HG02870 (cell line): ENCODE measurements around the gene SOX5.
A peak's percentile ranks its signal among the peaks of the same experiment; 100 is the strongest.

Experiments
- ATAC-seq: cut with Tn5 transposase; IDR thresholded peaks from one replicate; pipeline ENCODE4 v1.9.1; 2021; ENCODE audit warnings: mild to moderate bottlenecking, moderate library complexity; ENCODE audit not compliant: unreplicated experiment

SOX5 gene

DNA sequence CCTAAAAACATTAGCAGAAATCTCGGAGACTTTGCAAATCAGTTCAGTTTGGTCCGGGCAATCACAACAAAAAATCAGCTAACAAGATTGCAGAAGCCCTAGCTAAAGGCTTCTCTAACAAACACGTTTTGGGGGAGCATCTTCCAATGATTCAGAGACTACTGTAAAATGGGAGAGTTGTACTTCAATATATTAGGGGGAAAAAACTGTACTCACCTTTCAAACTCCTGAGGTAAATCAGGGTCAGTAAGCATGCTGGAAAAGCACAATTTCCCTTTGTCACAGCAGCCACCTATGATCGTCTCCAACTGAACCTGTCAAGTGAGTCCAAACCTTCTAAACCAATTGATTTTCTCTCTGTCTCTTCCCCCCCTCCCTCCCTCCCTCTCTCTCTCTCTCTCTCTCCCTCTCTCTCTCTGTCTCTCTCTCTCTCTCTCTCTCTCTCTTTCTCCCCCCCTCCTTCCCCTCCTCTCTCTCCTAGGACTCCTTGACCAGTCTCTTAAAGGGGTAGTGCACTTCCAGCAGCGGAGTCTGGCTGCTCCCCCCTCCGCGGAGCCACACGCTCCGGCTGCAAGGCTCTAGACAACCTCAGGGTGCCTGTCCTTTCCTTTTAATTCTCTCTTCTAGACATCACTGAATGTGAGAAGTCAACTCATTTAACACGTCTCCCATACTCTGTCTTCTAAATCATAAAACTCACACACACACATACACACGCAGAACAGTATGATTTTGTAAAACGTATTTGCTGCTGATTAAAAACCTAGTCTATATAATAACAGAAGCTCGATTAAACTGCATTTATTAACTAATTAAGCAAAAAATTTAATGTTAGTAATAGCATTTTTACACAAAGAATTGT lies at the start of gene SOX5:
SOX5 (minus strand) TSS at position 323 of the 862 bp plus-strand sequence; CDS start at position 254, 69 bp downstream.
- no peak for ATAC-seq

DNA sequence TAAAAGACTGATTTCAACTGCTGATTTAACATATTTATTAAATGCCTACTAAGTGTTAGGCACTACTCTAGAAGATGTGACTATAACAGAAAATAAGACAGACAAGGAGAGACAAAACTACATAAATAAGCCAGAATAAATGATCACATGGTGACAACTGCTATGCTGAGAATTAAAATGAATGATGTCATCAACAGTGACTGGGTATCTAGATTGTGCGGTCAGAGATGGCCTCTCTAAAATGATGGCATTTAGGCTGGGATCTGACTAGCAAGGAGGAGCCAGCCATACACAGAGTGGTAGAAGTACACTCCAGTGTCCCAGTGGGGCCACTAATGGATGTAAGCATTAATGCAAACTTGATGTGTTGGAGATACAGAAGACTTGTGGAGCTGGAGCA lies 37.6 kb upstream of the SOX5 start:
- no peak for ATAC-seq

DNA sequence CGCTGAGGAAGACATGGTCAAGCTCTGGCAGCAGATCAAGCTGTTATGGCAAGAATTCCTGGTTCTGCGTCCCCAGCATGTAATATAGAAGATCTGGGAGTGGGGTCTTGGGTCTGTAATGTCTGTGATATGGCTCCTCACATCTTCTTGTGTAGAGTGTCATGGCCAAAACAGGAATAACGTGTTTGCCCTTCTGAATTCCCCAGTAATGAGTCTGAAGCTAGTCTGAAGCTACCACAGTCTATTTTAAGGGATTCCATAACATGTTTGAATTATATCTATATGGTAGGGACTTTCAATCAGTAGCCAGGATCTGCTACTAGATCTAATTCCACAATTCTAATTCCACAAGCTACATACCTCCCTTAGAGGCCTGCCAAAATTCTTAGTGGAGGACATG lies 31.4 kb upstream of the SOX5 start:
- ATAC-seq: no peak

DNA sequence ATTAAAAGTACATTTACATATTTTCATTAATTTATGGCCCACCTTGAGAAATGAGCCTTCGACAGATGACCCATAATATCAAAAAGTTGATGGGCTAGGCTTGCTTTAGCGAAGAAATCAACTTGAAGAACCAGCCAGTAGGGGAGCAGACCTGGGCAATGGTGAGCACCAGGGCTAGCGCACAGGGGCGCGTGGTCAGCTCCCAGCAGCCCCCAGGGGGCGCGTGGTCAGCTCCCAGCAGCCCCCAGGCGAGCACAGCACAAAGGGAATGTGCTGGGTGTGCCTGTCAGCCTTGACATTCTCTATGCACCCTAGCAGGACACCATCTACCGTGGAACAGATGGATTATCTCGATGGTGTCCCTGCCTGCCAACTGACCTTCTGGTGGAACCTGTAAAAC lies 15.3 kb upstream of the SOX5 start:
- ATAC-seq: no peak

DNA sequence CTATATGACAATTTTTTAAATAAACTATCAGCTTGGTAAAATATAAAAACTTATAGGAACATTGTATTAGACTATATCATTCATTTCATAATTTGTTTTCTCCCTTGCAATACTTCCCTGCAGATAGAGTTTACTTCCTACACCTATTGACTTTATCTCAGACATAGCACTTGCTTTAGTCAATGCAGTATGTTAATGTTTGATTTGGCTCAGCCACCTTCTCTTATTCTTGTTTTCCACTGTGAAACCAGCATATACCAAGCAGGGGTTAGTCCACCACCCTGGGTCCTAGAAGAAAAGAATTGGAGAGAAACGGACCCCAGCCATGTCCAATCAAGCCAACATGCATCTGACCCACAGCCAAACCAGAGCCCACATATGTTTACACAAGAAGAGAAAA lies 10.4 kb upstream of the SOX5 start:
- no peak for ATAC-seq

DNA sequence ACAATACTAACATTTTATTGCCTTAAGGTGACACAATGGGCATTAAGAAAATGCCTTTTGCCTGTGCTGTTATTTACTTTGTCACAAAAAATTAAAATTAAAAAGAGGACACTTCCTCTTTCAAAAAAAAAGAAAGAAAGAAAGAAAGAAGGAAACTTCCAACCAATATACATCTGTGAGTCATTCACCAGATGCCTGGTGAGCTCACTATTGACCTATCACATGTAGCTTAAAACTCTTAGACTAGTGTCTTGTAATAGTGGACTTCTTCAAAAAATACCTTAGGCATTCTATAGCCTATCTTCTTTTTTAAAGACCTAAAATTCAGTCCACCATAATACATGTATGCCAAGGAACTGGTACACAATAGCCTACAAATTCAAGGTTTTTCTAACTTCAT lies 4.9 kb upstream of the SOX5 start:
- no peak for ATAC-seq

DNA sequence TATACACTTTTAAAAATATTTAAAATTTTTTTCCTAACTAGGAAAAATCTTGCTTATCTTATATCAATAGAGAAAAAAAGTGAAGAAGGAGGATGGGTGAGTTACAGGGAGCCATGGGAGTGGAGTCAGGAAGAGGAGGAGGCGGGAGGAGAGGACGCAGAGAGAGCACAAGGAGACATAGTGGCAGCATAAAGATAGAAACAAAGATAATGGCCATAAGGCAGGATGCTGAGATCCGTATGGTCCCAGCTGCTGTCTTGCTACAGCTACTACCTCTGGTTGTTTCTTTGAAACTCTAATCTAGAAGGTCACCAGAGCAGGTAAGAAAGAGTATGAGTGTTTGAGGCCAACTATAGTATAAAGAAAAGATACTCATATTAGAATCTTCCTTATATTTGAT lies 2.6 kb upstream of the SOX5 start:
- no peak for ATAC-seq

DNA sequence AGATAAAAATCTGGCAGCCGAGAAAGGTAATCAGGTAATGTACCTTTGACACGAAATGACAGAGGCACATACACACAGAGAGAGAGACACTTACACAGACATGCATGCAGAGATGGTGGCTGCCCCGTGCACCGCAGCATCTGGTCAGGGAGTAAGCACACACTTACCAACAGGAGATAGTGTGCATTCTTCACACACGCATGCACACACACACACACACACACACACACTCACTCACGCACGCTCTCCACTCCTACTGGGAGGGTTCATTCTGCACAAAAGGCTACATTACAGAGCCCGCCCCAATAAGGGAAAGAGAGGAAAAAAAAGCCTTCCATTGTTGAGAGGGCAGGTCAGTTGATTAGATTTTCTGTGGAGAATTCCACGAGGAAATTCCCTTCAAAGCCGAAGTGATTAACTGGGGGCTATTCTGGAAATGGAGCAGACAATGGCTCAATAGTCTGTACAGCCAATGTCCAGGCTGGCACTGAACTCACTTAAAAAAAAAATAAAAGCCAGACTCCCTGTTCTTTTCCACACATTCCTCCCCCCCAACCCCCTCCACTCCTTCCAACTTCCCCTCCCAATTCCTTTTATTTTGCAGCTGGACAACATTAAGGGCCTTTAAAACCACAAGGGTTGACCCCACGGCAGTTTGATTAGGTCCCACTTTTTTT lies 1.4 kb upstream of the SOX5 start:
- no peak for ATAC-seq

DNA sequence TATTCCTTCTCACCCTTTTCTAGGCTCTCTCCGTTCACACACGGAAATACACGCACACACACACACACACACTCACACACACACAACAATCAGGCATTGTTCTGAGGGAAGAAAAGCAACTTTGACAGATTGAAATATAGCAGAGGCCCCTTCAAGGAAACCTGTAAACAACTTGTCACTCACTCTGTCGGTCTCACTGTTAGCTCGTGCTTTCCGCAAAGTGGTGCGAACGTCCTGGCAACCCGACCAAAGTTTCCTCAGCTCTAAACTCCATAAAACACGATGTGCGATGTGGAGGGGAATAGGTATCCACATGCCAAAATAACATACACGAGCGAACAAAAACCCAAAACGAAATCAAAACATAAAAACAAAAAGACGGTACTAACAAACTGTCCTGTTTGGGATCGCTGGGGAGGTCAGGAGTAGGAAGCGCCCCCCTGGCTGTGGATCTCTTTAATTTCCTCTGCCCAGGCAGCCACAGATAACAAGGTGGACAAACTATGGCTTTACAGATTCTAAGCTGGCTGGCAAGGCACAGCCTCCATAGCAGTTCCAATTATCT lies 822 bp upstream of the SOX5 start:
- ATAC-seq: no peak

DNA sequence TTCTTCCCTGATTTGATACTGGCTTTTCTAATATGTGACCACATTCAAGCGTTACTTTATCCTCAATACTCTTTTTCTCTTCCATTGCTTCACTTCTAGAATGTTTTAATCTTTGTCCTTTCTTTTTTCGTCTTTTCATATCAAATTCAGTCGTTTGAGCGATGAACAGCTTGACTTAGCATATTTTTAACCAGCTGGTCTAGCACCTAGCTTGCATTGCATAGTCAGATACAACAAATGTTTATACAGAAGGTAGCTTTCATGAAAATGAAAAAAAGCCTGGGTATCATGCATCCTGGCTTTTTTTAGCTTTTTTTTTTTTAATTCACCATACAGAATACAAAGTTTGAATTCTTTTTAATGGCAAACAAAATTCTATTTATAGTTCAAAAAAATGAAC lies 1.2 kb downstream of the SOX5 start:
- no peak for ATAC-seq

DNA sequence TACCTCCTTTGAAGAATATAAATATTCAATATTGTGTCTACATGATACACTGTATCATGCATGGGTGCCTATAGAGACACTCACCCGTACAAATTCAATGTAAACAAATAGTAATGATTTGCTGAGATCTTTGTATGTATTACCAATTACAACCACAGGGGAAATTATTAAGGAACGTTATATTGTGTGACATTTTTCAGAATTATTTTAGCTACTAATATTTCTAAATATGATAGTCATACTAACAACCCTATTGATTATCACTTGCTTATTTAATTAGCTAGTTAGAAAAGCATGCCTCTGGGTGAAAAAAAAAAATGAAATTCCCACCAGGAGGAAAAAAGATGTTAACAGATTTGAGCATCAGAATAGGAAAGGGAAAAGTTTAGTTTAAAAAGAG lies 2.1 kb downstream of the SOX5 start:
- no peak for ATAC-seq

DNA sequence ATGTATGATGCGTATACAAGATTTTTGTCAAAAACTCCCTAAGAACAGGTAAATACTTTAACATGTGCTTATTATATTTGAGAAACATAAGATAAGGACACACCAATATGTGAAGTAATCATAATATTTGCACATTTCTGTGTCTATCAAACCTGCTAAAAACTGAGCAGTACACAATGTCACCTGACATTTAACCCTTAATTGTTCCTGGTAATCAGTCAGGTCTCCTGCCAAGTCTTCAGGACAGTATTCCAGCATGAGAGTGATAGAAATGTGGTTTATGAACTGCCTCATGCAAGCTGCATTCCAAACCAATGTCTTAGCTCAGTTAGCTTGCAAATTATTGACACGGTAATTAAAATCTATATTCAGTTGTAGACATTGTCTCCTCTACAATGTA lies 4.2 kb downstream of the SOX5 start:
- no peak for ATAC-seq

DNA sequence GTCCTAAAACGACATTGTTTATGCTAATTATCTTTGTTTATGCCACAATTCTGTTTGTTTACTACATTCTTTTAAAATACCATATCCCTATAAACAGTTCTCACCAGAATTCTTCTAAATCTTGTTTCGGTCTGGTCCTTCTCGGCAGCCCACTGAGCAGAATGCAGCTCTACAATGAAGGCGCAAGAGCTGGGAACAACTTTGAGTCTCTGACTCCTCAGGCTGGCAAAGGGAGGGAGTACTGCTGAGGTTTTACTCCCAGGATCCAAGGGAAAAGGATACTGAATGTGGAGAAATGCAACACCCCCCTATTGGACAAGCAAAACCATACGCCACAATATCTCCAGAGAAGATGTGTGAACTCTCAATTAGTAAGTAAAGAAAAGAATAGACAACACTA lies 5.4 kb downstream of the SOX5 start:
- ATAC-seq: no peak

DNA sequence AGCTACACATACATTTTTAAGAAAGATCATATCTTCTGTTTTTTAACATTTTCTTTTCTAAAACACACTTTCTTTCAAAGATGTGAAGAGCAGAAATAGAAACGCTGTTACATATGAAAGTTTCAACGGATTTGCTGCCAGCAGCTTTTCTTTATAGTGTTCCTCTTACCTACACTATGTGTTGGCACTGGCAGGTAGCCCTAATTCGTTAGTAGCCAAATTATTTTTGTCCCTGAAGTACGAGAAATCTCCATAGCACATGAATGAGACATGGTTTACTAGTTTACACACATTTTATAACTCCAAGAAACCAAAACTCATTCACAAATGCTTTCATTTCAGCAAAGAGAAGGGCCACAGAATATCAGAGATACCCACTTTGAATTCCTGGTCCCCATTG lies 6.6 kb downstream of the SOX5 start:
- no peak for ATAC-seq

DNA sequence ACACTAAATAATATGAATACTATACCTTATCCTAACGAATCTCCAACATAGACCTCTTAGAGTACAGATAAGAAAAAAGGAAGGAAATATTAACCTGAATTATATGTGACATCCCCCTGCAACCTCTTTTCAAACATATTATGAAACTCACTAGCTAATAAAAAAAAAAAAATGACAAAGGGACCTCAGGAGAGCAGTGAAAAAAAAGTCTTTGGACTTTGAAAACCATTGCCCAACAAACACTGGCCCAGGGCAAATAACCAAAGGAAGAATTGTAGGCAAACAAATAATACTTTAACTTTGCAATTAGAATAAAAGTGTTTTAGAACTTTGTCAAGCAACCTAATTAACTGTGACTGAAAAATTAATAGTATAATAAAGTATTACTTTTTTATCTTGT lies 7.7 kb downstream of the SOX5 start:
- no peak for ATAC-seq

DNA sequence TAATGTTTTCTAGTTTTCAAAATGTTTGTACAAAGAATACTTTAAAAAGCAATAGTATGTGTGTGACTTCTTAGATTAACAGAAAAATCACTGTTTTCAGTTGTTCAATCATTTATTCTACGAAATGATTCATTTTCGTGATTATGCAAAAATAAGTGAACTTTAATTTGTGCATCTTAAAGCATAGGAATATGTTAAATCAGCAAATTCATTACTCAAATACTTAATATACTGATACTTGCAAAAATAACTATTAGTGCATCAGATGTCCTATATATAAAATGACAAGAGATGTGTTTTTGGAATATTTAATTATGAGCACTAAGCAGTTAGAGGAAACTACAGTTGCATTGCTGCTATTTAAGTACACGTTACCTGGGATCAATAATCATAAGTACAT lies 11.0 kb downstream of the SOX5 start:
- ATAC-seq: no peak

DNA sequence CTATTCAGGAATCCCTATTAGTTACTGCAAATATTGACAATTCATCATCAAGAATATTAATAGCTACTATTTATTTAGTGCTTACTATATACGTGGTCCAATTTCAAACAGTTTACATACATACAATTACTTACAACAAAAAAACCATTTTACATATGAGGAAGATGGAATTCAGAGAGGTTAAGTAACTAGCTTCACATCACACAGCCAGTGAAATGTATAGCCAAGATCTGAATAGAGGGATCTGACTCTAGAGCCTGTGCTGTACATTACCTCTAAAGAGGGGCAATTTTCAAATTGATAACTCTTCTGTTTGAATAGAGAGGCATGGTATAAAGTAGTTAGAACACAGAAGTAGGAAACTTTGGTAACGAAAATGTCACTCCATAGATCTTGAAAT lies 18.3 kb downstream of the SOX5 start:
- ATAC-seq: no peak

DNA sequence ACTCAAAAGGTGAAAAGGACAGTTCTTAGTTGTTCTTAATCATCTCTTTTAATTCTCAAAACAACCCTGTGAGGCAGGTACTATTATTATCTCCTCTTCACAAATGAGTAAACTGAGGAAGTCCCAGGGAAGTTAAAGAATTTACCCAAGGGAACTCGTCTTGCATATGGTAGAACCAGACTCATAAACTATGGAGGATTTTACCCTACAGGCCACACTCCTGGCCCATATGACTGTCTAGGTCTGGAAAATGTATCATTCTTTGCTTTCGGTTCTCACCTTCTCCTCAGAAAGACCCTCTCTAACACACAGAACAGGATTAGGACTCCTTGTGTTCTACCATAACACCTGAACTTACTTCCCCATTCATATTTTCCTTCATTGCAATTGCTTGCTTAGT lies 18.9 kb downstream of the SOX5 start:
- peak; percentile 56 for ATAC-seq

DNA sequence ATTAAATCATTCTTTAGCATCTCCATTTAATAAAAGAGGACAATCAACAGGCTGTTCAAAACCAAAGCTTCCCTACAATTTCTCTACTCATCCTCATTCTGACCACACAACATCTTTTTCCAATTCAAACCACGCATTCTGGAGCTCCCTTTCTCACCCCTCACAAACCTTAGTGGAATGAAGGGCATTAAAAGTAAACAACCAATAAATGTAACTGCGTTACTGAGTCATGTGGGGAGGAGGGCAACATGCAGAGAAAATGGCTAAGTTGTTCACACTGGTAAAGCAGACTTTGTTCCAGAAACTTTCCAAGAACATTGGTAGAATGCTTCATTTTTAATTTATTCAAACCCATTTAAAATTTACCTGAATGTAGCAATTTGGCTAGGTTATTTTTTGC lies 19.6 kb downstream of the SOX5 start:
- ATAC-seq: no peak

DNA sequence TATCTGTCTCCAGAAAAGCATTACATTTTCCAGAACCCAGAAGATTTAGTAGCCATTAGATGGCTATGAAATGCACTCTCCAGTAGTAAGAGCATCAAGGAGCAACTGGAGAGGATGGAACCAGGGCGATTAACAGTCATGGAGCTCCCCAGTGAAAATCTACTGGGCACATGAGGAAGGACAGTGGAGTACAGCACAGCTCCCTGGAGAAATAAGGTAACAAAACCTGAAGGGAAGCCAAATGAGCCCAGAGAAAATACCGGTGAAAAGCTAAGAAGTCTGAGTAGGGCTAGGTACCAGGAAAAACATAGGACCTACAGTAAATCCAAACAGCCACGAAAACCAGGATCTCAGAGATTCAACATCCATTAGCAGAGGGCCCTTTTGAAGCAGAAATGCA lies 21.6 kb downstream of the SOX5 start:
- no peak for ATAC-seq

DNA sequence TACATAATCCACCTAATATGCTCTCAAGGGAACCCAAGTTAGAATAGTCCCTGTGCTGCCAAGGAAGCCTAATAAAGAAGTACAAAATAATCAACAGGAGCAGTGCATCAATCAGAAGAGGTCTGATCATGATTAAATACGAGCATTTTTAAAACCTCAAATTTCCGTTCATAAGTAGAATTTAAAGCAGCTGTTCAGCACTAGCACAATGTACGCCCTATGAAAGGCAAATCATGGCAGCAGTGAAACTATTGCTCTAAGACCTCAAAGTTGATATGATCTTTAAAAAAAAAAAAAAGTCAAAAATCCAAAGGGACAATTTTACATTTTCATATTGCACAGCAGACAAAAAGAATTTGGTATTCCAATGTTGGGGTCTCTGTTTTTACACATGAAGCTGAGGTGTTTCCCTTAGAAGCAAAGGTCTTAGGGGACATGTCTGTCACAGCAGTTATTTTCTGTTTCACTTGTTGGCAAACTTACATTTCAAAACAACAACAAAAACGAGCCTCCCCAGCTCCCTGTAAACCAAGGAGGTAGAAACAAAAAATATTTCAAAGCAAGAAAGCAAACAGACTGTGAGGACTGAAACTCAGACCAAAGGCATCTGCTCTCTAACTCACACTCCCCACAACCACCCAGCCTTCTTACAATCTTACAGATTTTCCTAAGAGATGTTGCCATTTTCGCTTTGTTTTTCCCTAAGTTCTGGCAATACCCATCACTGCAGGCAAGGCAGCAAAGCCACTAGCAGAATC lies 28.2 kb downstream of the SOX5 start:
- no peak for ATAC-seq

DNA sequence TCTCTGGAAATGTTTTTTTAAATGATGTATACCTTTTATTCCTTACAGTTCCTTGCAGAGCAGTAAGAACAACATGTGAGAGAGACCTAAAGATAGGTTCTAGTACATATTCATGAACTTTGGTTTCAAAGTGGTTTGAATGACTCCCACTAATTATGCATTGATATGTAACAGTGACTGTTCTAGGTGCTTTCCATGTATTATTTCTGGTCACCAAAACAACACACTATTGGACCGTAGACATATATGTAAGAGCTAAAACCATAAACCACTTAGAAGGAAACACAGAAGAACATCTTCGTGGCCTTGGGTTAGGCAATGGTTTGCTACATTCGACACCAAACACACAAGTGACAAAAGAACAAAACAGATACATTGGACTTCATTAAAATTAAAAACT lies 37.9 kb downstream of the SOX5 start:
- no peak for ATAC-seq
